H9 (cell line): Measurements from ENCODE around the gene XCR1. TPM values are rescaled to one million over a fixed set of nuclear protein-coding genes. Genes with fewer than 3 reads are reported as not detected.

ENCODE experiments used
- DNase-seq: peaks from one replicate; pipeline ENCODE4 v3.0.0-alpha.2; 2017
- H2AFZ ChIP-seq: one replicate; pipeline ENCODE4 v1.6.1; 2013; ENCODE audit warnings: mild to moderate bottlenecking, low read length, control low read depth, moderate library complexity
- H2AK5ac ChIP-seq: 2 replicates; pipeline ENCODE4 v1.6.1; 2013; ENCODE audit warnings: low read length, control low read depth, mixed read lengths; ENCODE audit not compliant: insufficient read length
- H2BK120ac ChIP-seq: one replicate; pipeline ENCODE4 v1.6.1; 2013; ENCODE audit warnings: low read depth, mild to moderate bottlenecking, low read length, control low read depth, inconsistent platforms; ENCODE audit not compliant: poor library complexity, severe bottlenecking
- H2BK12ac ChIP-seq: 2 replicates; pipeline ENCODE4 v1.6.1; 2013; ENCODE audit warnings: low read length, control low read depth, mixed read lengths, low read depth; ENCODE audit not compliant: insufficient read length
- H2BK15ac ChIP-seq: 2 replicates; pipeline ENCODE4 v1.6.1; 2013; ENCODE audit warnings: low read depth, low read length, control low read depth
- H2BK20ac ChIP-seq: one replicate; pipeline ENCODE4 v1.6.1; 2013; ENCODE audit warnings: low read depth, mild to moderate bottlenecking, low read length, control low read depth, inconsistent platforms; ENCODE audit not compliant: poor library complexity, severe bottlenecking
- H2BK5ac ChIP-seq: 2 replicates; pipeline ENCODE4 v1.6.1; 2013; ENCODE audit warnings: low read length, control low read depth, mixed read lengths; ENCODE audit not compliant: insufficient read length
- H3K14ac ChIP-seq: 2 replicates; pipeline ENCODE4 v1.6.1; 2013; ENCODE audit warnings: low read length, control low read depth; ENCODE audit not compliant: insufficient read depth
- H3K18ac ChIP-seq: 2 replicates; pipeline ENCODE4 v1.6.1; 2013; ENCODE audit warnings: low read depth, mild to moderate bottlenecking, mixed read lengths, low read length, control low read depth; ENCODE audit not compliant: insufficient read length
- H3K23ac ChIP-seq: 2 replicates; pipeline ENCODE4 v1.6.1; 2013; ENCODE audit warnings: low read length, control low read depth, mixed read lengths, low read depth; ENCODE audit not compliant: insufficient read length
- H3K23me2 ChIP-seq: 2 replicates; pipeline ENCODE4 v1.6.1; 2013; ENCODE audit warnings: low read depth, mild to moderate bottlenecking, mixed read lengths, low read length, control low read depth; ENCODE audit not compliant: insufficient read length, poor library complexity, severe bottlenecking
- H3K27ac ChIP-seq: 2 replicates; pipeline ENCODE4 v1.5.1; 2013; ENCODE audit warnings: low read length, control low read depth, mixed read lengths, low read depth; ENCODE audit not compliant: insufficient read length
- H3K27me3 ChIP-seq: 2 replicates; pipeline ENCODE4 v1.6.1; 2013; ENCODE audit warnings: low read length, control low read depth, inconsistent platforms; ENCODE audit not compliant: insufficient read depth
- H3K4ac ChIP-seq: 2 replicates; pipeline ENCODE4 v1.6.1; 2013; ENCODE audit warnings: low read depth, mild to moderate bottlenecking, control low read depth, inconsistent platforms, low read length, moderate library complexity
- H3K4me1 ChIP-seq: 2 replicates; pipeline ENCODE4 v1.6.1; 2013; ENCODE audit warnings: low read length, control low read depth, inconsistent platforms; ENCODE audit not compliant: insufficient read depth
- H3K4me2 ChIP-seq: 2 replicates; pipeline ENCODE4 v1.6.1; 2013; ENCODE audit warnings: low read length, control low read depth, mixed read lengths; ENCODE audit not compliant: insufficient read length, insufficient read depth
- H3K56ac ChIP-seq: 2 replicates; pipeline ENCODE4 v1.6.1; 2013; ENCODE audit warnings: low read depth, mild to moderate bottlenecking, mixed read lengths, low read length, control low read depth; ENCODE audit not compliant: insufficient read length
- H3K79me1 ChIP-seq: 2 replicates; pipeline ENCODE4 v1.6.1; 2013; ENCODE audit warnings: low read depth, mild to moderate bottlenecking, moderate library complexity, low read length, control low read depth, inconsistent platforms; ENCODE audit not compliant: insufficient read depth, poor library complexity, severe bottlenecking
- H3K79me2 ChIP-seq: 2 replicates; pipeline ENCODE4 v1.6.1; 2013; ENCODE audit warnings: low read length, control low read depth, inconsistent platforms; ENCODE audit not compliant: insufficient read depth
- H3K9ac ChIP-seq: 2 replicates; pipeline ENCODE4 v1.6.1; 2013; ENCODE audit warnings: low read length, control low read depth, mixed read lengths; ENCODE audit not compliant: insufficient read length; ENCODE audit errors: extremely low read depth
- H3K9me3 ChIP-seq: one replicate; pipeline ENCODE4 v1.6.1; 2013; ENCODE audit warnings: low read depth, low read length, inconsistent platforms; ENCODE audit not compliant: control insufficient read depth
- H3T11ph ChIP-seq: one replicate; pipeline ENCODE4 v1.6.1; 2013; ENCODE audit warnings: mild to moderate bottlenecking, low read length, control low read depth, inconsistent platforms
- H4K20me1 ChIP-seq: one replicate; pipeline ENCODE4 v1.6.1; 2013; ENCODE audit not compliant: control insufficient read depth, insufficient read length, insufficient read depth
- H4K5ac ChIP-seq: 2 replicates; pipeline ENCODE4 v1.6.1; 2013; ENCODE audit warnings: low read depth, mild to moderate bottlenecking, mixed read lengths, low read length, control low read depth; ENCODE audit not compliant: insufficient read length
- H4K8ac ChIP-seq: replicated peaks from 2 replicates; pipeline ENCODE4 v1.6.1; 2013; ENCODE audit warnings: low read length, control low read depth, mixed read lengths, low read depth; ENCODE audit not compliant: insufficient read length
- H4K91ac ChIP-seq: 2 replicates; pipeline ENCODE4 v1.6.1; 2013; ENCODE audit warnings: low read depth, mild to moderate bottlenecking, moderate library complexity, mixed read lengths, low read length, control low read depth; ENCODE audit not compliant: insufficient read length
- H3K27ac Mint-ChIP-seq, 3 experiments: 2 replicates in 2 of 3; 3 replicates in 1 of 3; pipeline ENCODE4 v1.8.0; 2020 to 2021; ENCODE audit warnings: mixed read lengths in 3 of 3, mild to moderate bottlenecking in 1 of 3, moderate library complexity in 1 of 3
- H3K27me3 Mint-ChIP-seq: 2 replicates; pipeline ENCODE4 v1.8.0; 2021; ENCODE audit warnings: low read depth, mild to moderate bottlenecking, moderate library complexity, mixed read lengths
- H3K36me3 Mint-ChIP-seq, 3 experiments: 2 replicates in 2 of 3; 3 replicates in 1 of 3; pipeline ENCODE4 v1.8.0; 2020 to 2021; ENCODE audit warnings: low read depth in 3 of 3, mixed read lengths in 3 of 3; ENCODE audit not compliant: insufficient read depth in 1 of 3
- H3K4me1 Mint-ChIP-seq, 2 experiments: 2 replicates each; pipeline ENCODE4 v1.8.0; 2020; ENCODE audit warnings: mixed read lengths in 2 of 2
- H3K4me3 Mint-ChIP-seq, 2 experiments: 2 replicates in 1 of 2; 3 replicates in 1 of 2; pipeline ENCODE4 v1.8.0; 2020 to 2021; ENCODE audit warnings: mild to moderate bottlenecking in 2 of 2, mixed read lengths in 2 of 2, moderate library complexity in 1 of 2
- H3K9me3 Mint-ChIP-seq, 2 experiments: 2 replicates in 1 of 2; 3 replicates in 1 of 2; pipeline ENCODE4 v1.8.0; 2020; ENCODE audit warnings: mild to moderate bottlenecking in 2 of 2, mixed read lengths in 2 of 2, moderate library complexity in 1 of 2
- CTCF ChIP-seq: fragments of 200-600 bp; sonication (generic); conservative IDR thresholded peaks from 3 replicates; pipeline ENCODE4 v1.8.0; 2021; ENCODE audit warnings: antibody characterized with exemption, mild to moderate bottlenecking
- total RNA-seq: library from RNA; stranded (reverse); gene quantifications from 2 replicates; pipeline ENCODE4 v1.2.1, GENCODE V29; 2021

The XCR1 gene
- total RNA-seq, 1 experiment from 2014 or later = not detected

DNA sequence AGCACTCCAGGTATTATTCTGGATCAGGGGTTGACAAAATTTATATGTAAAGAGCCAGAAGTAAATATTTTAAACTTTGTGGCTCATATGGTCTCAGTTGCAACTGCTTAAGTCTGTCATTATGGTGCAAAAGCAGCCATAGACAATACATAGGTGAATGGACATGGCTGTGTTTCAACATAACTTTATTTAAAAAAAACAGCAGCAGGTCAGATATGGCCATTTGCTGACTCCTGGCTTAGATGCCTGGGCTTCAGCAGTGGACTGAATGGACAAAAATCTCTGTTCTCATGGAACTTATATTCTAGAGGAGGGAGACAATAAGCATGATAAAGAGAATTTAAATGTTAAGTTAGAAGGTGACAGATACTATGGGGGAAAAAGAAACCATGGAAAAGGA is 20.0 kb downstream of the XCR1 start:
- Mint-ChIP-seq H3K9me3 (0 out of 5 replicates have a peak, but pooled peaks cover 0 to under 1% of the 10 kb centered on the region in 2 experiments), H3K27me3 (no peaks in the 10 kb centered on the region; the same call in none of the 2 replicates), H3K36me3 (no peaks in the 10 kb centered on the region), H3K4me1 (peaks cover 16 to 18% of the 10 kb centered on the region in 2 experiments), H3K4me3 (no peak overlapping the region), H3K27ac (no peak overlapping the region)
- H2BK15ac ChIP-seq = no peak overlapping the region
- TF ChIP-seq CTCF = no peak
- H4K8ac ChIP-seq = no peak overlapping the region
- no peak overlapping the region for H3K4me2 ChIP-seq
- no peak overlapping the region for H3K23ac ChIP-seq
- H3K14ac ChIP-seq = no peak overlapping the region
- no peaks in the 10 kb centered on the region for H3K79me2 ChIP-seq
- no peak overlapping the region for H2AFZ ChIP-seq
- H2BK120ac ChIP-seq = no peak overlapping the region
- H3K18ac ChIP-seq = no peak overlapping the region
- H2BK20ac ChIP-seq = no peak overlapping the region
- no peak overlapping the region for H4K91ac ChIP-seq
- no peak overlapping the region for H3K27ac ChIP-seq
- H2AK5ac ChIP-seq = no peak overlapping the region
- H3K27me3 ChIP-seq = no peaks in the 10 kb centered on the region
- H3K9ac ChIP-seq = no peak overlapping the region
- H3K4ac ChIP-seq = no peak overlapping the region
- no peak overlapping the region for H2BK12ac ChIP-seq
- H3K9me3 ChIP-seq = no peaks in the 10 kb centered on the region
- no peaks in the 10 kb centered on the region for H4K20me1 ChIP-seq
- no peak overlapping the region for H3T11ph ChIP-seq
- H3K79me1 ChIP-seq = no peaks in the 10 kb centered on the region
- no peak overlapping the region for H2BK5ac ChIP-seq
- no peak for DNase-seq
- no peaks in the 10 kb centered on the region for H3K23me2 ChIP-seq
- H3K4me1 ChIP-seq = peaks cover 3% of the 10 kb centered on the region
- H4K5ac ChIP-seq = no peak overlapping the region
- no peak overlapping the region for H3K56ac ChIP-seq
